ENCODE measurements around the gene REXO1.
A peak's percentile ranks its signal among the peaks of the same experiment; 100 is the strongest.

Gene REXO1

DNA sequence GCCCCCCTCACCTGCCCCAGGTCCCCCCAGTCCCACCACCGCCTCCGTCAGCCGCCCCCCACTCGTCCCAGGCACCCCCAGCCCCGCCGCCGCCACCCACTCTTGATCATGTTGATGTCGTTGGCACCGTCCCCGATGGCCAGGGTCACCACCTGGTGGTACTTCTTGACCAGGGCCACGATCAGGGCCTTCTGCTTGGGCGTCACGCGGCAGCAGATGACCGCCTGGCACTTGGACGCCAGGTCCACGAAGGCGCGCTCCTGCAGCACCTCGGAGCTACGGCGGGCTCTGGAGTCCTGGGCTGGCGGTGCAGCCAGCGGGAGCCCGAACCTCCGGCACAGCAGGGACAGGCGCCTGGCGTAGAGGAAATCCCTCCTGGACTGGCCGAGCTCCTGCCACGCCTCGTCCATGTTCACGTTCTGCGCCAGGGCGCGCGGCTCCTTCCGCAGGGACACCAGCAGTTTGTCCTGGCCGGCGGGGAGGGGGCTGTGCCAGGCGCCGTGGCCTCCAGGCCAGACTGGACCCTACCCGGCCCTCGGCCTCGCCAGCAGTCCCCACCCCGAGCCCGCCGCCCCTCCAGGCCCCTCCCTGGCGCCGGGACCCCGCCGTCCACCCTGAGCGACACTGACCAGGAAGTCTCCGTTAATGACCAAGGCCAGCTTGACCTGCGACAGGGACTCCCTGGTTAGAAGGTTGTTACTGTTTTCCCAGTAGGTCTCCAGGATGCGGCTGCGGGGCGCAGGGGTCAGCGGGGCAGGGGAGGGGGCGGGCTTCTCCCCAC lies 58.8 kb downstream of the REXO1 start:
- no peak overlapping the region for H2AK5ac ChIP-seq (ENCODE audit: low read length, severe bottlenecking)
- H3K23ac ChIP-seq (ENCODE audit: low read length in 2 of 2), result no peak overlapping the region
- H3K79me1 ChIP-seq (replicated peaks; ENCODE audit: low read length, poor library complexity, severe bottlenecking), result no peaks in the 10 kb centered on the region
- no peak overlapping the region for H2BK15ac ChIP-seq (ENCODE audit: low read depth, poor library complexity, severe bottlenecking)
- no peaks in the 10 kb centered on the region for H3K36me3 ChIP-seq (ENCODE audit: control insufficient read depth in 1 of 2, insufficient read depth in 2 of 2, low read depth in 1 of 2, low read length in 2 of 2)
- H3K4me3 ChIP-seq (ENCODE audit: insufficient read depth in 1 of 2, low read depth in 1 of 2, low read length in 2 of 2), result no peak overlapping the region
- H3K9me3 ChIP-seq (ENCODE audit: control insufficient read depth, low read length), result no peaks in the 10 kb centered on the region
- peaks cover 9% of the 10 kb centered on the region for H3K4me1 ChIP-seq (ENCODE audit: control insufficient read depth, insufficient read depth, low read depth, low read length)
- no peak overlapping the region for H3K27ac ChIP-seq (ENCODE audit: low read length, poor library complexity, severe bottlenecking)
- peak overlapping the region; percentile 39 for H4K8ac ChIP-seq (ENCODE audit: low read length)
- H3K18ac ChIP-seq (ENCODE audit: low read depth in 1 of 2, low read length in 2 of 2), result peak overlapping the region in 1 of 2 experiments; percentile 42
- peak overlapping the region; percentile 30 for H3K4me2 ChIP-seq (ENCODE audit: low read length, poor library complexity, severe bottlenecking)
- peak overlapping the region; percentile 20 for H2AFZ ChIP-seq (ENCODE audit: low read depth, low read length)
- no peak overlapping the region for H4K91ac ChIP-seq (ENCODE audit: low read length)
- no peak overlapping the region for H2BK120ac ChIP-seq (ENCODE audit: low read depth, low read length)
- no peak overlapping the region for H3K14ac ChIP-seq (ENCODE audit: low read length in 2 of 2)
- 6% methylated on average over 55 of the region's 59 CpGs for WGBS
- no peak overlapping the region for H3K4ac ChIP-seq (ENCODE audit: low read depth in 1 of 2, low read length in 2 of 2)
- H3K9ac ChIP-seq (ENCODE audit: low read length), result no peak overlapping the region
- peaks cover 37 to 40% of the 10 kb centered on the region in 2 experiments for H3K27me3 ChIP-seq (ENCODE audit: control insufficient read depth in 1 of 2, insufficient read depth in 1 of 2, low read length in 2 of 2)
- DNase-seq, result no peak
- no peak overlapping the region for H2BK12ac ChIP-seq (ENCODE audit: low read length in 2 of 2)
- no peak overlapping the region for H2BK5ac ChIP-seq (ENCODE audit: low read depth, low read length, poor library complexity, severe bottlenecking)

DNA sequence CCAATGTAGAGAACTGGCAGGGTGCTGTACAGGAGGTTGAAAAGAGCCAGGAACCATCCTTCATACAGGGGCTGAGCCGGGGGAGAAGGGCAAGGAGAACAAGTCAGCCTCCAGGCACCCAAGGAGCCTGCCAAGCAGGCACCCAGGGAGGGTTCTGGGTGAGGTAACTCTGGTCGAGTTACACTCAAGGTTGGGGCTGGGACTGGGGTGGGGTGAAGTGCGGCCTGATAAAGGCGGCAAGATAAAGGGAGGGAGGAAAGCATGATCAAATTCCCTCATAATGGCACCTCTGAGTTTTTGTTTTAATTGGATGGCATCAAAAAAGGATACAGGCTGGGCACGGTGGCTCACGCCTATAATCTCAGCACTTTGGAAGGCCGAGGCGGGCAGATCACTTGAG lies 61.2 kb downstream of the REXO1 start:
- Histone ChIP-seq H2AFZ (ENCODE audit: low read depth, low read length) (no peak overlapping the region), H2BK15ac (ENCODE audit: low read depth, poor library complexity, severe bottlenecking) (no peak overlapping the region), H3K27me3 (ENCODE audit: control insufficient read depth in 1 of 2, insufficient read depth in 1 of 2, low read length in 2 of 2) (peaks cover 48 to 57% of the 10 kb centered on the region in 2 experiments), H3K79me1 (replicated peaks; ENCODE audit: low read length, poor library complexity, severe bottlenecking) (no peaks in the 10 kb centered on the region), H3K27ac (ENCODE audit: low read length, poor library complexity, severe bottlenecking) (no peak overlapping the region), H3K36me3 (ENCODE audit: control insufficient read depth in 1 of 2, insufficient read depth in 2 of 2, low read depth in 1 of 2, low read length in 2 of 2) (no peaks in the 10 kb centered on the region), H4K8ac (ENCODE audit: low read length) (no peak overlapping the region), H3K23ac (ENCODE audit: low read length in 2 of 2) (no peak overlapping the region), H3K14ac (ENCODE audit: low read length in 2 of 2) (no peak overlapping the region), H2AK5ac (ENCODE audit: low read length, severe bottlenecking) (no peak overlapping the region), H3K18ac (ENCODE audit: low read depth in 1 of 2, low read length in 2 of 2) (no peak overlapping the region), H2BK5ac (ENCODE audit: low read depth, low read length, poor library complexity, severe bottlenecking) (no peak overlapping the region), H3K4ac (ENCODE audit: low read depth in 1 of 2, low read length in 2 of 2) (no peak overlapping the region), H3K4me2 (ENCODE audit: low read length, poor library complexity, severe bottlenecking) (no peak overlapping the region), H3K9ac (ENCODE audit: low read length) (no peak overlapping the region), H3K4me3 (ENCODE audit: insufficient read depth in 1 of 2, low read depth in 1 of 2, low read length in 2 of 2) (no peak overlapping the region), H2BK120ac (ENCODE audit: low read depth, low read length) (no peak overlapping the region), H3K9me3 (ENCODE audit: control insufficient read depth, low read length) (peaks cover 5% of the 10 kb centered on the region), H2BK12ac (ENCODE audit: low read length in 2 of 2) (no peak overlapping the region), H4K91ac (ENCODE audit: low read length) (no peak overlapping the region), H3K4me1 (ENCODE audit: control insufficient read depth, insufficient read depth, low read depth, low read length) (peaks cover 9% of the 10 kb centered on the region)
- WGBS, result 91% methylated on average over 8 of the region's 8 CpGs
- DNase-seq, result no peak

DNA sequence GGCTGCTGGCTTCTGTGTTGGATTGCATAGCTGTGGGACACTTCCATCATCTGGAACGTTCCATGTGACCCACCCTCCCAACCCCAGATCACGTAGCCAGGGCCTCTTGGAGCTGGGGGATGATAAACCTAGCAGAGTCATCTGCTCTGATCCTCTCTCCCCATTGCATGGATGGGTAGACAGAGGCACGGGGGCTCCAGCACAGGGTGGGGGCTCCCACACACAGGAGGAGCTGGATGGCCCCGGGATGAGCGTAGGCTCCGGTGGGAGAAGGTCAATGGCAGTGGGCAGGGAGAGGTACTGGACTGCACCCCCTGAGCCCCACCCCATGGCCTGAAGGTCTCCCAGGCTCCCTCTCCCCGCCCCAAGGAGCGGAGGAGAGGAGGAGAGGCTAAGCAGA lies 61.6 kb downstream of the REXO1 start:
- no peaks in the 10 kb centered on the region for H3K79me1 ChIP-seq (replicated peaks; ENCODE audit: low read length, poor library complexity, severe bottlenecking)
- H3K27ac ChIP-seq (ENCODE audit: low read length, poor library complexity, severe bottlenecking), result no peak overlapping the region
- H3K4ac ChIP-seq (ENCODE audit: low read depth in 1 of 2, low read length in 2 of 2), result no peak overlapping the region
- H3K14ac ChIP-seq (ENCODE audit: low read length in 2 of 2), result no peak overlapping the region
- H2BK120ac ChIP-seq (ENCODE audit: low read depth, low read length), result no peak overlapping the region
- H4K8ac ChIP-seq (ENCODE audit: low read length), result no peak overlapping the region
- no peak overlapping the region for H3K18ac ChIP-seq (ENCODE audit: low read depth in 1 of 2, low read length in 2 of 2)
- H3K36me3 ChIP-seq (ENCODE audit: control insufficient read depth in 1 of 2, insufficient read depth in 2 of 2, low read depth in 1 of 2, low read length in 2 of 2), result no peaks in the 10 kb centered on the region
- H3K9me3 ChIP-seq (ENCODE audit: control insufficient read depth, low read length), result peaks cover 9% of the 10 kb centered on the region
- H3K27me3 ChIP-seq (ENCODE audit: control insufficient read depth in 1 of 2, insufficient read depth in 1 of 2, low read length in 2 of 2), result peaks cover 51 to 57% of the 10 kb centered on the region in 2 experiments
- H3K9ac ChIP-seq (ENCODE audit: low read length), result no peak overlapping the region
- no peak overlapping the region for H2BK5ac ChIP-seq (ENCODE audit: low read depth, low read length, poor library complexity, severe bottlenecking)
- WGBS, result 95% methylated on average over 6 of the region's 8 CpGs
- peaks cover 9% of the 10 kb centered on the region for H3K4me1 ChIP-seq (ENCODE audit: control insufficient read depth, insufficient read depth, low read depth, low read length)
- no peak overlapping the region for H3K4me3 ChIP-seq (ENCODE audit: insufficient read depth in 1 of 2, low read depth in 1 of 2, low read length in 2 of 2)
- no peak overlapping the region for H2AFZ ChIP-seq (ENCODE audit: low read depth, low read length)
- no peak overlapping the region for H2BK12ac ChIP-seq (ENCODE audit: low read length in 2 of 2)
- H4K91ac ChIP-seq (ENCODE audit: low read length), result no peak overlapping the region
- H2AK5ac ChIP-seq (ENCODE audit: low read length, severe bottlenecking), result no peak overlapping the region
- H2BK15ac ChIP-seq (ENCODE audit: low read depth, poor library complexity, severe bottlenecking), result no peak overlapping the region
- H3K23ac ChIP-seq (ENCODE audit: low read length in 2 of 2), result no peak overlapping the region
- no peak overlapping the region for H3K4me2 ChIP-seq (ENCODE audit: low read length, poor library complexity, severe bottlenecking)
- no peak for DNase-seq

DNA sequence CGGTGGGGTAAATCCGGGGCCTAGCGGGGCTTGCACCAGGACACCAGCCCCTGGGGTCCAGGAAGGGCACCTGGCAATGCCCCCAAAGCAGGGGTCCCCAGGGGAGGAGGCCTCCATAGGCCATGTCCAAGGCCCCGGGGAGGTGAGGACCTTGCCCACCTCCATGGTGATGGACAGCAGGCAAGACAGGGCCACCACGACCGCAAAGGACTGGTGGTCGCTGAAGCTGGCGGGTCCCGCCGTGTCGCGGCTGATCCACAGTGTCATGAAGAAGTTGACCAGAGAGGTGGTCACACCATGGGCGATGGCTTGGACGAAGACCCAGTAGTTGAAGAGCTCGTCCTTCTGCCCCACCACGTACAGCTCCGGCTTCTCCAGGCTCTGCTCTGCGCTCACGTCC lies 63.0 kb downstream of the REXO1 start:
- Histone ChIP-seq H3K23ac (ENCODE audit: low read length in 2 of 2) (no peak overlapping the region), H3K79me1 (replicated peaks; ENCODE audit: low read length, poor library complexity, severe bottlenecking) (no peaks in the 10 kb centered on the region), H2AK5ac (ENCODE audit: low read length, severe bottlenecking) (no peak overlapping the region), H2BK12ac (ENCODE audit: low read length in 2 of 2) (no peak overlapping the region), H3K14ac (ENCODE audit: low read length in 2 of 2) (no peak overlapping the region), H4K8ac (ENCODE audit: low read length) (no peak overlapping the region), H3K4me1 (ENCODE audit: control insufficient read depth, insufficient read depth, low read depth, low read length) (peaks cover 7% of the 10 kb centered on the region), H3K4me3 (ENCODE audit: insufficient read depth in 1 of 2, low read depth in 1 of 2, low read length in 2 of 2) (no peak overlapping the region), H2AFZ (ENCODE audit: low read depth, low read length) (no peak overlapping the region), H3K36me3 (ENCODE audit: control insufficient read depth in 1 of 2, insufficient read depth in 2 of 2, low read depth in 1 of 2, low read length in 2 of 2) (no peaks in the 10 kb centered on the region), H3K4me2 (ENCODE audit: low read length, poor library complexity, severe bottlenecking) (no peak overlapping the region), H3K9me3 (ENCODE audit: control insufficient read depth, low read length) (peaks cover 11% of the 10 kb centered on the region), H3K18ac (ENCODE audit: low read depth in 1 of 2, low read length in 2 of 2) (no peak overlapping the region), H3K9ac (ENCODE audit: low read length) (no peak overlapping the region), H2BK15ac (ENCODE audit: low read depth, poor library complexity, severe bottlenecking) (no peak overlapping the region), H2BK5ac (ENCODE audit: low read depth, low read length, poor library complexity, severe bottlenecking) (no peak overlapping the region), H3K27me3 (ENCODE audit: control insufficient read depth in 1 of 2, insufficient read depth in 1 of 2, low read length in 2 of 2) (peaks cover 50 to 57% of the 10 kb centered on the region in 2 experiments), H3K4ac (ENCODE audit: low read depth in 1 of 2, low read length in 2 of 2) (no peak overlapping the region), H4K91ac (ENCODE audit: low read length) (no peak overlapping the region), H3K27ac (ENCODE audit: low read length, poor library complexity, severe bottlenecking) (no peak overlapping the region), H2BK120ac (ENCODE audit: low read depth, low read length) (no peak overlapping the region)
- 96% methylated on average over 19 of the region's 19 CpGs for WGBS
- no peak for DNase-seq

All from mesenchymal stem cell (in vitro differentiated cells and primary cell).